Ishikawa (cell line): Measurements from ENCODE around the gene FAM107A.

Experiments used
- CEBPB ChIP-seq: IDR thresholded peaks from 2 replicates; pipeline ENCODE4 v1.6.1; 2012
- CREB1 ChIP-seq: IDR thresholded peaks from 2 replicates; pipeline ENCODE4 v1.6.1; 2012; ENCODE audit warnings: low read depth
- EGR1 ChIP-seq: IDR thresholded peaks from 2 replicates; pipeline ENCODE4 v1.6.1; 2012
- EP300 ChIP-seq: IDR thresholded peaks from 2 replicates; pipeline ENCODE4 v1.6.1; 2012; ENCODE audit warnings: borderline replicate concordance
- NFIC ChIP-seq: IDR thresholded peaks from 2 replicates; pipeline ENCODE4 v1.6.1; 2012
- RAD21 ChIP-seq: IDR thresholded peaks from 2 replicates; pipeline ENCODE4 v1.6.1; 2012; ENCODE audit warnings: low read depth
- REST ChIP-seq: IDR thresholded peaks from 2 replicates; pipeline ENCODE4 v1.6.1; 2012; ENCODE audit warnings: low read depth, mild to moderate bottlenecking
- TAF1 ChIP-seq: IDR thresholded peaks from 2 replicates; pipeline ENCODE4 v1.6.1; 2012; ENCODE audit warnings: low read depth, mild to moderate bottlenecking
- TCF12 ChIP-seq: IDR thresholded peaks from 2 replicates; pipeline ENCODE4 v1.6.1; 2012; ENCODE audit warnings: low read depth
- TEAD4 ChIP-seq: IDR thresholded peaks from 2 replicates; pipeline ENCODE4 v1.6.1; 2012
- YY1 ChIP-seq: IDR thresholded peaks from 2 replicates; pipeline ENCODE4 v1.6.1; 2012; ENCODE audit warnings: low read depth

- TF ChIP-seq REST (no peak), NFIC (no peak), TEAD4 (no peak), RAD21 (no peak), CEBPB (no peak), EP300 (no peak), TAF1 (no peak), TCF12 (no peak), YY1 (no peak), CREB1 (no peak), EGR1 (no peak)
These were observed 10.0 kb downstream of the FAM107A start for GRCh38 chr3:58567251-58567515.
